Right lobe of liver (tissue), 4 donors: ENCODE measurements around the gene UNC5C.

Source experiments
- POLR2A ChIP-seq: fragments of 450-650 bp; IDR thresholded peaks from one replicate; pipeline ENCODE4 v1.6.1; 2017; ENCODE audit warnings: antibody characterized with exemption, mild to moderate bottlenecking
- TF ChIP-seq, protein P1 (sequence below), 4 donors: fragments of 200-600 bp in 3 of 4; fragments of 450-650 bp in 1 of 4; IDR thresholded peaks; one replicate each; pipeline versions ENCODE4 v1.5.1 to v1.8.0; 2016 to 2022; ENCODE audit warnings: antibody characterized with exemption in 4 of 4, mild to moderate bottlenecking in 2 of 4
- donor health status: DM: no; HTN: no; CAD: no.
- donor health status: DM: no; HTN: no; CAD: no.
- donor health status: DM: no; HTN: yes; CAD: no.

GRCh38 chr4:95572304-95572991 lies 23.7 kb upstream of the UNC5C start:
- TF ChIP-seq, protein P1, sequence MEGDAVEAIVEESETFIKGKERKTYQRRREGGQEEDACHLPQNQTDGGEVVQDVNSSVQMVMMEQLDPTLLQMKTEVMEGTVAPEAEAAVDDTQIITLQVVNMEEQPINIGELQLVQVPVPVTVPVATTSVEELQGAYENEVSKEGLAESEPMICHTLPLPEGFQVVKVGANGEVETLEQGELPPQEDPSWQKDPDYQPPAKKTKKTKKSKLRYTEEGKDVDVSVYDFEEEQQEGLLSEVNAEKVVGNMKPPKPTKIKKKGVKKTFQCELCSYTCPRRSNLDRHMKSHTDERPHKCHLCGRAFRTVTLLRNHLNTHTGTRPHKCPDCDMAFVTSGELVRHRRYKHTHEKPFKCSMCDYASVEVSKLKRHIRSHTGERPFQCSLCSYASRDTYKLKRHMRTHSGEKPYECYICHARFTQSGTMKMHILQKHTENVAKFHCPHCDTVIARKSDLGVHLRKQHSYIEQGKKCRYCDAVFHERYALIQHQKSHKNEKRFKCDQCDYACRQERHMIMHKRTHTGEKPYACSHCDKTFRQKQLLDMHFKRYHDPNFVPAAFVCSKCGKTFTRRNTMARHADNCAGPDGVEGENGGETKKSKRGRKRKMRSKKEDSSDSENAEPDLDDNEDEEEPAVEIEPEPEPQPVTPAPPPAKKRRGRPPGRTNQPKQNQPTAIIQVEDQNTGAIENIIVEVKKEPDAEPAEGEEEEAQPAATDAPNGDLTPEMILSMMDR (IDR thresholded peaks at IDR 0.05), result no peak
- no peak for TF ChIP-seq POLR2A
